Stimulated activated CD4-positive, alpha-beta T cell treated with anti-CD3 and anti-CD28 coated beads, Interleukin-12 subunit alpha, Interleukin-12 subunit beta, amount 100 ng/mL, for 48 hours (primary cell): ENCODE measurements around the gene MILR1.
"Not testable (repeated sequence)": the region's sequence is repeated elsewhere in the genome, so short reads cannot be mapped to it uniquely, and the experiment has no call there.

ENCODE experiments used
- DNase-seq, 3 donors: peaks; one replicate each; pipeline ENCODE4 v3.0.0-alpha.2; 2020; ENCODE audit warnings: low read depth in 2 of 3, low spot score in 1 of 3

MILR1 gene

DNA sequence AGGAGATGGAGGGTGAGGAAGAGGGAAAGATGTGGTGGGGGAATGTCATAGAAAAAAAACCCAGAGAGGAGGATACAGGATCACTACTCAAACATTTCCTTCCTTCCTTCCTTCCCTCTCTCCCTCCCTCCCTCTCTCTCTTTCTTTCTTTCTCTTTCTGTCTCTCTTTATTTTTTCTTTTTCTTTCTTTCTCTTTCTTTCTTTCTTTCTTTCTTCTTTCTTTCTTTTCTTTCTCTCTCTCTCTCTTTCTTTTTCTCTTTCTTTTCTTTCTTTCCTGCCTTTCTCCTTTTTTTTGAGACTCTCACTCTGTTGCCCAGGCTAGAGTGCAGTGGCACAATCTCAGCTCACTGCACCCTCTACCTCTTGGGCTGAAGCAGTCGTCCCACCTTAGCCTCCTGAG lies 17.9 kb downstream of the MILR1 start:
- not testable (repeated sequence) for DNase-seq

DNA sequence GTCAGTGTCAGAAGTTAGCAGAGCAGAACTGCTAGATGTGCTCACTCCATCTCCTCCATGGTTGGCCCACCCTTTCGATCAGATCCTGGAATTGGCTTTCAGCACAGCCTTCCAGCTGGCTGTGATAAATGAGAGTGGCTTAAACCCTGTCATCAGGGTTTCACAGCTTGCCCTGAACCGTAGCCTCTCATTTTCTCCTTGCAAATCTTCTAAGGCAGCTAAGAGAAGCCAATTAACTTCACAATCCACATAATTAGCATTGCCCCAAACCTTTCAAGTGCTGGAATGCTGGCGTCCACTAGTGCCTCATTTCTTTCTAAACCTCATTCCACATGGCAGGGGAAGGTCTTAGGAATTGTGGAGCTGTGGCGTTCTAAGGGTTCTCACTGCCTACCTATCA lies 21.7 kb downstream of the MILR1 start:
- no peak for DNase-seq

GRCh38 chr17:64471440-64471839 lies 22.5 kb downstream of the MILR1 start:
- no peak for DNase-seq

DNA sequence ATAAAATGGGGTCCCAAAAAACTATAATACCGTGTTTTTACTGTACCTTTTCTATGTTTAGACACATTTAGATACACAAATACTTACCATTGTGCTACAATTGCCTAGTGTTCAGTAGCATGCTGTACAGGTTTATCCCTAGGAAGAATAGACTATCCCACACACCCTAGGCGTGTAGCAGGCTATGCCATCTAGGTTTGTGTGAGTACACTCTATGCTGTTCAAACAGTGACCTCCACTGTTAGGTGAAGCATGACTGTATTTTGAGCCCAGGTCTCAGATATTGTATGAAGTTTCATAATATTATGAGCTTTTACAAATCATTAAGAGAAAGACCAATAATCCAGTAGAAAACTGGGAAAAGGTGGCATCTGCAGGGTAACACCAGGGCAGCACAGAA lies 23.6 kb downstream of the MILR1 start:
- no peak for DNase-seq

DNA sequence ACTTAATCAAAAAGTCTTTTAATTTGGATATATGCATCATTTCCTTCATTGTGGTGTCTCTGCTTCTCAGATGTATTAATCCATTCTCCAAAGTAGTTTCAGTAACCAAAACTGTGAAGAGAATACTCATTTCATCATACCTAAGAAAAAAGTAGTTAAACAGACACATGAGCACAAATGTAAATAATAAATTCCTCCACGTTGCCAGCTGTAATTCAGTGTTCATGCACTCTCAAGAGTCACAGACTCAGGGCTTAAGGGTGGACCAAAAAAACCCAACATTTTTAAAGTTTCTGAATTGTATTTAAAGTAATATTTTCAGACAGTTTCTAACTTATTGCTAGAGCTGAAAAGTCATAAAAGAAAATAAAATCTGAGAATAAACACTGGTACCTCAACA lies 28.9 kb downstream of the MILR1 start:
- DNase-seq = no peak

DNA sequence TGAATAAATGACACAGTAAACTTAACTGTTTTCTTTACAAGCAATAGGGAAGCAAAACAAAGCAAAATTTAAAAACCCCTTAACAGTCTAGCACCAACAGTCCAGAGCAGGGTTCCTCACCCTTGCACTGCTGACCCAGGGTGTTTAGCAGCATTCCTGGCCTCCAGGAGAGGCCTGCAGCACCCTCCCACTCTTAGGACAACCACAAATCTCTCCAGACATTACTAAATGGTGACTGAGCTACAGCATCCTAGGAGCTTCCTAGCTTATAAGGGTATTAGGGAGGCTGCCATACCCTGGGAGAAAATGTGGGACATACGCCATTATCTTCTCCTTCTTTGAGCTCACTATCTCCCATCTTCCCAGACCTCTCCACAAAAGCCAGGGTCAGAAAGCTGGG lies 32.0 kb downstream of the MILR1 start:
- DNase-seq = no peak

DNA sequence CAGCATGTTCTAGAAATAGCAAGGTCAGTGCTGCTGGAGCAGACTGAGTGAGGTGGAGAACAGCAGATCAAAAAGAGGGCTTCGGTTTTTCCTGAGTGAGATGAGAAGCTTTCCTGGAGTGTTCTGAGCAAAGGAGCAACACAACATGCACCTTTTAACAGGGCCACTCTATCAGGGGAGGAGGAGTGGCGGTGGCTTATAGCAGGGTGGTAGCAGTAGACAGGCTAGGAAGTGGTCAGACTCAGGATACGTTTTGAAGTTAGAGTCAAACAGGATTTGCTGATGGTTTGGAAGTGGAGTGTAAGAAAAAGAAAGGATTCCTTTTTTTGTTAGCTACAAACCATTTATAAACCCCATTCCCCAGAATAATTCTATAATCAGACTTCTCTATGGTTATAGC lies 35.5 kb downstream of the MILR1 start:
- no peak for DNase-seq

DNA sequence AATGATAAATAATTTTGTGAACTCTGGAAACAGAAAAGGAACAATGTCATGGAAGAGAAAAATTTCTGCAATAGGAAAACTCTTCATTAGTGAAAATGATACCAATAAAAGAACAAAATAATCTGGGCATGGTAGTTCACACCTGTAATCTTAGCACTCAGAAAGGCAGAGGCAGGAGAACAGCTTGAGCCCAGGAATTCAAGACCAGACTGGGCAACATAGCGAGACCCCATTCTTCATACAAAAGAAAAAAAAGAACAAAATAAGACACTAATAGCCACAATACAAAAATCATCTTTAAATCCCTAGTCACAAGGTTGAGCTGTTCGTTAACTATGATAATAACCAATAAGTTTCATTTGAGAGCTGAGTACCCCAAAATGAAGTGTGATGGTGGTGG lies 39.4 kb downstream of the MILR1 start:
- DNase-seq = no peak

- DNase-seq = peak; percentile 27 to 35 (median 30)
Observed at GRCh38 chr17:64491034-64491860, 42.3 kb downstream of the MILR1 start.

DNA sequence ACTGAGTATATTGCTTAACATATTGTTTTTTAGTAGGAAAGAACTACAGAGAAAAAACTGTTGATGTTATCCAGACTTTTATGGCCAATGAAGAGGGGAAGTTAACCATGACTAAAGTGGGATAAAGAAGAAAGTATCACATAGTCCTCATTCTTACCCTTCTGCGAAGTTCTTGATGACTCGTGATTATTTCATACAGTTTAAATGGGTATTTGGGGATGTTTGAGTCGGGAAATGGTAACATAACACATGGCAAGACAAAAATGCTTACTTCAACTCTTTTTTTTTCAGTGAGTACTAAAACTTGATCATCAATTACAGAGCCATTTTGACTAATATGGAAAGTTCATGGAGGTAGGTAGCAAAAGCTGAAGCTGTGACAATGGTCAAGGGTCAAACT lies 43.1 kb downstream of the MILR1 start:
- DNase-seq = no peak

- DNase-seq = peak in 1 of 3 donors; percentile 49
Observed at GRCh38 chr17:64492481-64493109, 43.7 kb downstream of the MILR1 start.

DNA sequence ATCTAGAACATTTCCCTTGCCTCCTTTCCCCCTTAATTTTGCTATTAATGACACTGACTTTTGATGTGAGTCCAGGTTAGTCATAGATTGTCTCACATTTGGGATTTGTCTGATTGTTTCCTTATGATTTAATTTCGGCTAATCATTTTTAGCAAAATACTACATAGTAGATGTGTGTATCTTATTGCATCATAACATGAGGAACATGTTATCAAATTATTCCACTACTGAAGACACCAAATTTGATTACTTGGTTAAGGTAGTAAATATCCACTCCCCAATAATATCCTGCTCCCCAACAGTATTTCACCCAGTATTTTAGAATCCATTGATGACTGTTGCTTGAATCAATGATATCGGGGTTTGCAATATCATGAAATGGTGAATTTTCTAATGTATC lies 45.2 kb downstream of the MILR1 start:
- DNase-seq = no peak

DNA sequence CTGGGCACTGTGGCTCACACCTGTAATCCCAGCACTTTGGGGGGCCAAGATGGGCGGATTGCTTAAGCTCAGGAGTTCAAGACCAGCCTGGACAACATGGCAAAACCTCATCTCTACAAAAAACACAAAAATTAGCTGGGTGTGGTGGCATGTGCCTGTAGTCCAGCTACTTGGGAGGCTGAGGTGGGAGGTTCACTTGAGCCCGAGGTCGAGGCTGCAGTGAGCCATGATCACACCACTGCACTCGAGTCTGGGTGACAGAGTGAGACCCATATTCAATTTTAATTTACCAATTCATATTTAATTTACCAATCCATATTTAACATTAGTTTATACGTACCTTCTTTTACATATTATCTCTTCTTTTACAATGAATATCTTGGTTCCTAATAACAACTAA lies 46.4 kb downstream of the MILR1 start:
- not testable (repeated sequence) for DNase-seq

GRCh38 chr17:64496348-64496785 lies 47.5 kb downstream of the MILR1 start:
- no peak for DNase-seq

DNA sequence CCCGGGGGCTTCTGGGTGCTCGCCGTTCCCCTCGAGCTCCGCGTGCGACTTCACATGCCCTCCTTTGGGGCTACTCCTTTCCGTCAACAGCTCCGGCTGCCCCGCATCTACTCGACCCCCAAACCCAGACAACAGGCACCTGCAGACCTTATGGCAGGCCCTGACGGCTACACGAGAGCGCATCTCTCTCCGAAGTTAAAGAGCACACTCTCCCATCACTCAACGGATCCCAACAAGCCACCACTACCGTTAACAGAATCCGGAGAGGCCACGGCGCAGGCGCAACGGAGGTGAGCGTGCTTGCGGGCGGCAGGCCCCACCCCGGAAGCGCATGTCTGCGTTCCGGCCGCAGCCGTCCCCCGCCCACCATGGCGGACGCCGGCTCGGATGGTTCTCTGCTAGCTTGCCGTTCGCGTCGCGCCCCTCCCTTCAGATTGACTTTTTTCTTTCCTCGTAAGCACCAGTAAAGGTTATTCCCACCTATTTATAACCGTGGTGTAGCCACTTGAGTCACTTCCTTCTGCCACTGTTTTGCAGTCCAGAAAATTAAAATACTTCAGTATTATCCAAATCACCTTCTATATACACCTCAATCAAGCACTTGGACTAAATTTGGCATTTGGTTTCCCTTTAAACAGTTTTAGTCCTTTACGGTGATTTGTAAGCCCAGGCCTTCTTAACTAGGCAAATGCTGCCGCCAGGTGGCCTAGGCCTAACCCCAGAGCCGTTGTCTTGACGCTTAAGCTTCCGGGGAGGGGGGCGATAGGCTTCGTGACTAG lies 48.1 kb downstream of the MILR1 start, which contains the start of gene POLG2:
POLG2 (minus strand) TSS at position 269 of the 779 bp plus-strand sequence; CDS start at position 183, 86 bp downstream.
- peak; percentile 89 to 94 (median 92) for DNase-seq

- DNase-seq = peak in 1 of 3 donors; percentile 42
Observed at GRCh38 chr17:64497565-64498035, 48.7 kb downstream of the MILR1 start.

- DNase-seq = no peak
Observed at GRCh38 chr17:64498308-64499203, 49.6 kb downstream of the MILR1 start.

GRCh38 chr17:64499805-64500486 lies 51.0 kb downstream of the MILR1 start:
- no peak for DNase-seq

GRCh38 chr17:64500487-64500859 lies 51.6 kb downstream of the MILR1 start:
- DNase-seq = peak in 1 of 3 donors; percentile 10
